Testis (tissue), 3 donors: ENCODE measurements around the gene KRT28. TPM values are rescaled to one million over a fixed set of nuclear protein-coding genes. Genes with fewer than 3 reads are reported as not detected.

ENCODE experiments used
- DNase-seq: peaks from one replicate; pipeline ENCODE4 v3.0.0-alpha.2; 2019
- H3K27ac ChIP-seq, 2 donors: fragments of 200-600 bp; sonication (generic); one replicate each; pipeline ENCODE4 v1.5.1; 2019
- H3K27me3 ChIP-seq: fragments of 200-600 bp; sonication (generic); one replicate; pipeline ENCODE4 v1.5.1; 2019
- H3K36me3 ChIP-seq: fragments of 200-600 bp; sonication (generic); one replicate; pipeline ENCODE4 v1.5.1; 2017; ENCODE audit warnings: low read depth; ENCODE audit errors: missing control alignments
- H3K4me1 ChIP-seq: fragments of 200-600 bp; sonication (generic); one replicate; pipeline ENCODE4 v1.5.1; 2019
- H3K4me3 ChIP-seq, 2 donors: fragments of 200-600 bp; sonication (generic); one replicate each; pipeline ENCODE4 v1.5.1; 2017 to 2019
- H3K9me3 ChIP-seq: fragments of 200-600 bp; sonication (generic); one replicate; pipeline ENCODE4 v1.5.1; 2017
- POLR2A ChIP-seq: fragments of 450-650 bp; IDR thresholded peaks from one replicate; pipeline ENCODE4 v1.6.1; 2017; ENCODE audit warnings: antibody characterized with exemption, mild to moderate bottlenecking, moderate library complexity
- WGBS, 2 donors: methylation state at CpG; one replicate each; pipeline ENCODE4 v1.1.5; 2018; 5-methylcytosine and 5-hydroxymethylcytosine counted together
- intact Hi-C: fragments of 100-400 bp; cut with DNase I; formaldehyde crosslinking; loops from one replicate; pipeline ENCODE4 v1.15.1; 2023; ENCODE audit warnings: low total_unique reads
- polyA plus RNA-seq: library from polyadenylated mRNA; stranded (reverse); fragments of 350-450 nt; fragmentation: Illumina TruSeq; extraction: RNeasy Lipid Tissue Mini Kit (QIAGEN cat#74804); gene quantifications from one replicate; pipeline ENCODE4 v1.2.3, GENCODE V29; 2014; ENCODE audit warnings: low read depth, low replicate concordance; ENCODE audit not compliant: insufficient read depth
- total RNA-seq, 2 donors: library from RNA; depleted of rRNA; stranded (reverse); fragments of >200 nt; gene quantifications; one replicate each; pipeline ENCODE4 v1.2.3, GENCODE V29; 2016
- TF ChIP-seq, protein P1 (sequence below), 3 experiments: fragments of 450-650 bp in 2 of 3; fragments of 200-600 bp in 1 of 3; sonication (generic) in 1 of 3; IDR thresholded peaks; one replicate each; pipeline ENCODE4 v1.5.1; 2016 to 2019; ENCODE audit warnings: antibody characterized with exemption in 3 of 3, mild to moderate bottlenecking in 2 of 3, moderate library complexity in 1 of 3

KRT28 gene
- total and polyA plus RNA-seq, 3 donors from 2014 or later = 0.37 to 0.87 (median 0.43) TPM

DNA sequence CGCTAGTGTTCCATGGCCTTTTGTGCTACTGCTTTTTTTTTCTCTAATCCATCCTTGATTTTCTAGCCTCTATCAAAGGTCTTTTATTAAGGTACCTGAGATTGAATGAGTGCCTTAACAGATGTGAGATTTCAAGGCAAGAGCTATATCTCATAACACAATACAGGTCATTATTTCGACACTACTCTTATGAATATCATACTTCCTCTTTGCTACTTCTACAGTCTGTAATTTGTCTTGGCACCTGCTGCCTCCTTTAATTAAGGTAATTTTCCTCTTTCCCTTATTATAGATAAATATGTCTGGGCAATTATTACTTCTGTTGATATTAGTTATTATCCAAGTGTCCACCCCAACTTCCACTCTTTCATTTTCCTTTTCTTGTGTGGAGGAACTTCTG lies 5.3 kb downstream of the KRT28 start:
- 82 to 92% methylated on average over 2 of the region's 2 CpGs for WGBS, 2 donors
- Histone ChIP-seq H3K27ac (no peak overlapping the region), H3K27me3 (no peaks in the 10 kb centered on the region), H3K4me3 (no peak overlapping the region), H3K36me3 (no peaks in the 10 kb centered on the region), H3K9me3 (no peaks in the 10 kb centered on the region), H3K4me1 (peaks cover 8% of the 10 kb centered on the region)
- intact Hi-C loops = no loop called here
- DNase-seq = no peak
- TF ChIP-seq POLR2A = no peak
- TF ChIP-seq, protein P1, sequence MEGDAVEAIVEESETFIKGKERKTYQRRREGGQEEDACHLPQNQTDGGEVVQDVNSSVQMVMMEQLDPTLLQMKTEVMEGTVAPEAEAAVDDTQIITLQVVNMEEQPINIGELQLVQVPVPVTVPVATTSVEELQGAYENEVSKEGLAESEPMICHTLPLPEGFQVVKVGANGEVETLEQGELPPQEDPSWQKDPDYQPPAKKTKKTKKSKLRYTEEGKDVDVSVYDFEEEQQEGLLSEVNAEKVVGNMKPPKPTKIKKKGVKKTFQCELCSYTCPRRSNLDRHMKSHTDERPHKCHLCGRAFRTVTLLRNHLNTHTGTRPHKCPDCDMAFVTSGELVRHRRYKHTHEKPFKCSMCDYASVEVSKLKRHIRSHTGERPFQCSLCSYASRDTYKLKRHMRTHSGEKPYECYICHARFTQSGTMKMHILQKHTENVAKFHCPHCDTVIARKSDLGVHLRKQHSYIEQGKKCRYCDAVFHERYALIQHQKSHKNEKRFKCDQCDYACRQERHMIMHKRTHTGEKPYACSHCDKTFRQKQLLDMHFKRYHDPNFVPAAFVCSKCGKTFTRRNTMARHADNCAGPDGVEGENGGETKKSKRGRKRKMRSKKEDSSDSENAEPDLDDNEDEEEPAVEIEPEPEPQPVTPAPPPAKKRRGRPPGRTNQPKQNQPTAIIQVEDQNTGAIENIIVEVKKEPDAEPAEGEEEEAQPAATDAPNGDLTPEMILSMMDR (IDR thresholded peaks at IDR 0.05) = no peak

DNA sequence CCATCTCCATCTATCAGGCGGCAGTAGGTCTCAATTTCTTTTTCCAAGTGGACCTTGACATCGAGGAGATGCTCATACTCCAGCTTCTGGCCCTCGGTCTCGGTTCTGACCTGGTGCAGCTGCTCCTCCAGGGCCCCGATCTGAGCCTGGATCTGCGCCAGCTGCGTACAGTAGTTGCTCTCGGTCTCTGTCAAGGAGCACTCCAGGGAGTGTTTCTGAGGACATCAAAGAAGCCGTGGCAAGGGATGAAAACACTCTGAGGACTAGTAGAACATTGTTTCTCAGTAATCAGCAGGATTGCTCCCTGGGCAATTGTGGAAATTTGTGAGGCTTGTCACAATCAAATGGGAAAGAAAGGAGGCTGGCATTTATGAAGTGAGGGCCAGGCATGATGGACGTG lies 5.9 kb downstream of the KRT28 start:
- peaks cover 12% of the 10 kb centered on the region for H3K4me1 ChIP-seq
- no peaks in the 10 kb centered on the region for H3K27me3 ChIP-seq
- WGBS, 2 donors = 55 to 56% methylated on average over 6 to 10 of the region's 10 CpGs
- H3K4me3 ChIP-seq = no peak overlapping the region
- DNase-seq = no peak
- no peak overlapping the region for H3K27ac ChIP-seq
- H3K9me3 ChIP-seq = no peaks in the 10 kb centered on the region
- no peaks in the 10 kb centered on the region for H3K36me3 ChIP-seq
- intact Hi-C loops = no loop called here
- TF ChIP-seq POLR2A = no peak
- TF ChIP-seq, protein P1 (IDR thresholded peaks at IDR 0.05) = no peak

DNA sequence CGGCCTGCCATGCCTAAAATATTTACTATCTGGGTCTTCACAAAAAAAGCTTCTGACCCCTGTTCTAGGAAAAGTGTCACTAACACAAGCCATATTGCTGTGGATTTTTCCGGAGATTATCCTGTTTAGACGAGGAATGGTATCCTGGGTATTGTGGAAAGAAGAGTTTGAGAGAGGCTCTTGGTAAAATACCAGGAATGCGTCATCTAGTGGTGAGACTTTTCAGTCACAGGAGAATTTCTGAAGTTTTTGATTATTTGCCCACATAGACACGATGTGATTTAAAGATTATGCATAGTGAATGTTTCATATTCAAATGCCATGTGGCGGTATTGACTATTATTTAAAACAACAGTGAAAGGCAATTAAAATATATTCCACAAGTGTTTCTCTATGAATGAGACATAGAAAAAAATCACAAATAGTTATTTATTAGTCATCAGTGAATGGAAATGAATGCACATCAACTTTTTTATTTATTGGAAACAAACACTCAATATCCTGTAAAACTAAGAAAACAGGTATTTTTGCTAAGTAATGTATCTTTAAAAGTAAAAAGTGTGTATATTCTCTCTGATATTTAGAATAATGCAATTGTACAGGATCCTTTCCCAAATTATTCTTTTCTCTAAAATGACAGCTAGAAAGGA lies 7.8 kb downstream of the KRT28 start:
- Histone ChIP-seq H3K36me3 (no peaks in the 10 kb centered on the region), H3K9me3 (no peaks in the 10 kb centered on the region), H3K27ac (no peak overlapping the region), H3K4me3 (no peak overlapping the region), H3K27me3 (no peaks in the 10 kb centered on the region), H3K4me1 (peaks cover 13% of the 10 kb centered on the region)
- intact Hi-C loops = no loop called here
- TF ChIP-seq, protein P1 (IDR thresholded peaks at IDR 0.05) = peak; percentile 37 to 68 (median 58)
- TF ChIP-seq POLR2A = no peak
- no peak for DNase-seq
- WGBS, 2 donors = 46 to 60% methylated on average over 6 of the region's 6 CpGs

DNA sequence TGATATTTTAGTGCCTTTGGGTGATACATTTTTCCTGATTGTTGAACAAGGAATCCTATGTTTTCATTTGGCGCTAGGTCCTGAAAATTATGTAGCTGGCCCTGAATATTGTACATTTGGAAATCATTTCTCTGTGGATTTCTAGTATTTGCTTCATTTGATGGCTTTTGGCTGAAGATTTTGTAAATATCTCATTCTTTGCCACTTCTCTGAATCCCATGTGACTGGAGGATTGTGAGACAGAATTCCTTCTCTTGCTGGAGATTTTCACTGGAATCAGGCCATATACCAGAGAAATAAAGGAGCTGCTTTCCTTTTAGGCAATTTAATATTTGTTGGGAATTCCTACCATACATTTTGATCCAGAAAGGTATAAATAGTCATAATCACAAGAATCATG lies 8.6 kb downstream of the KRT28 start:
- TF ChIP-seq POLR2A = no peak
- TF ChIP-seq, protein P1 (IDR thresholded peaks at IDR 0.05) = no peak
- WGBS, 2 donors = 33 to 42% methylated on average over 1 of the region's 1 CpG
- no peaks in the 10 kb centered on the region for H3K27me3 ChIP-seq
- H3K9me3 ChIP-seq = no peaks in the 10 kb centered on the region
- peaks cover 13% of the 10 kb centered on the region for H3K4me1 ChIP-seq
- intact Hi-C loops = no loop called here
- no peak overlapping the region for H3K27ac ChIP-seq
- H3K4me3 ChIP-seq = no peak overlapping the region
- no peaks in the 10 kb centered on the region for H3K36me3 ChIP-seq
- DNase-seq = no peak

DNA sequence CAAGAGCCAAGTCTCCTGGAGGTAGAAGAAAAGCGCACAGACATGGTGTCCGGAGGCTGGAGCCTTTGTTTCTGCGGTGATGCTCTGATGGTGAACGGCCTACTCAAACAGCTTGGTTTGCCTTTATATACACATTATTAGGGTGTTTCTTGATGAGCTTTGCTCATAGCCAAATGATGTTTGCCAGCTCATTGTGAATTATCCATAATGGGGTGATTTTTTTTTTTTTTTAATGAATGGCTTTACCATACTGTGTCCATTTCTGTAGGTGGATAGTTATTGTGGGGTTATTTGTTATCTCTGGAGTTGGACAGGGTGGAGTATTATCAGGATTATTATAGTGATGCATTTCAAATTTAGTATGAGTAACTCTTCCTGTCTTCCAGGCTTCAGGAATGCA lies 17.3 kb downstream of the KRT28 start, which contains the start of gene KRT27:
Gene KRT27 (minus strand): TSS at position 101 of the 400 bp plus-strand sequence. CDS start 57 bp downstream, at position 44.
- Histone ChIP-seq H3K9me3 (no peaks in the 10 kb centered on the region), H3K27ac (no peak within 1 kb of the TSS), H3K4me3 (no peak within 1 kb of the TSS), H3K36me3 (no peaks in the 10 kb centered on the region), H3K4me1 (peaks cover 8% of the 10 kb centered on the region), H3K27me3 (no peaks in the 10 kb centered on the region)
- no peak for TF ChIP-seq POLR2A
- TF ChIP-seq, protein P1 (IDR thresholded peaks at IDR 0.05) = no peak
- no peak for DNase-seq
- intact Hi-C loops = no loop called here
- 96 to 98% methylated on average over 4 of the region's 4 CpGs for WGBS, 2 donors
